PC-9 (cell line): Measurements from ENCODE around the gene LGR6.

Experiments
- EZH2 ChIP-seq: fragments of 200-600 bp; sonication (generic); IDR thresholded peaks from 2 replicates; pipeline ENCODE4 v1.8.0; 2017; ENCODE audit warnings: antibody characterized with exemption, low read depth
- TF ChIP-seq, protein P1 (sequence below): fragments of 200-600 bp; sonication (generic); conservative IDR thresholded peaks from 2 replicates; pipeline ENCODE4 v1.6.1; 2017; ENCODE audit warnings: mixed run types, antibody characterized with exemption, mild to moderate bottlenecking, moderate library complexity

DNA sequence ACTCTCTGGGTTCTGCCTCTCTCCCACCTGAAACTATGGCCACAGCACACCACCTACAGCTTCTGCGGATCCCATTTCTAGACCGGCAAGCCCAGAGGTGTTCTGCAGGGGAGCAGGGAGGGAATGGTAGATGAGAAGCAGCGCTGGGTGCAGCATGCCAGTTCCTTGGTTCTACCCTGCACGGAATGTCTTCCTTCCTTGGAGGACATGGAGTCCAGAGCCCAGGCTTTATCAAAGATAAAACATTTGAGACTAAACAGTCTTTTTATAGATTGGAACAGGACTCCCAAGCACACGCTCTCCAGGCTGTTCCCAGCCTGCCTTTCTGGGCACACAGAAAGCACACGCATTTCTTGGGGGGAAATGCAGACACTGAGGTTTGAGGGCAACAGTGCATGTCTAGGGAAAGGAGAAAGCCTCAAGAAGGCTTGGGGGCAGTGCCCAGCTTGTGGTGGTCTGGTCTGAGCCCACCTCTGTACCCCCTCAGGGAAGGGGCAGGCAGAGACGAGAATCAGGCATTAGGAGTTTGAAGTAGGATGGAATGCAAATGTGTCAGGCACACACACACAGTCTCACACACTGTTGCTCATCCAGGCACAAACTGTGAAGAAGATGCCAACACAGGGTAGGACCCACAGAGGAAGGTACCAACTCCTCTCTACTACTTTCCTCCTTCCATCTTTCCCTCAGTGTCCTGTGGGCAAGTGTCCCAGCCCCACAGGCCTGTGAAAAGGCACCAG lies 29.7 kb downstream of the LGR6 start:
- TF ChIP-seq, protein P1, sequence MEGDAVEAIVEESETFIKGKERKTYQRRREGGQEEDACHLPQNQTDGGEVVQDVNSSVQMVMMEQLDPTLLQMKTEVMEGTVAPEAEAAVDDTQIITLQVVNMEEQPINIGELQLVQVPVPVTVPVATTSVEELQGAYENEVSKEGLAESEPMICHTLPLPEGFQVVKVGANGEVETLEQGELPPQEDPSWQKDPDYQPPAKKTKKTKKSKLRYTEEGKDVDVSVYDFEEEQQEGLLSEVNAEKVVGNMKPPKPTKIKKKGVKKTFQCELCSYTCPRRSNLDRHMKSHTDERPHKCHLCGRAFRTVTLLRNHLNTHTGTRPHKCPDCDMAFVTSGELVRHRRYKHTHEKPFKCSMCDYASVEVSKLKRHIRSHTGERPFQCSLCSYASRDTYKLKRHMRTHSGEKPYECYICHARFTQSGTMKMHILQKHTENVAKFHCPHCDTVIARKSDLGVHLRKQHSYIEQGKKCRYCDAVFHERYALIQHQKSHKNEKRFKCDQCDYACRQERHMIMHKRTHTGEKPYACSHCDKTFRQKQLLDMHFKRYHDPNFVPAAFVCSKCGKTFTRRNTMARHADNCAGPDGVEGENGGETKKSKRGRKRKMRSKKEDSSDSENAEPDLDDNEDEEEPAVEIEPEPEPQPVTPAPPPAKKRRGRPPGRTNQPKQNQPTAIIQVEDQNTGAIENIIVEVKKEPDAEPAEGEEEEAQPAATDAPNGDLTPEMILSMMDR, result no peak
- TF ChIP-seq EZH2, result no peak
